HG03196 (cell line): ENCODE data around the gene TEX9.
A peak's percentile ranks its signal among the peaks of the same experiment; 100 is the strongest.

Source experiments
- ATAC-seq: cut with Tn5 transposase; IDR thresholded peaks from one replicate; pipeline ENCODE4 v1.9.1; 2021; ENCODE audit not compliant: unreplicated experiment

The TEX9 gene

GRCh38 chr15:56440214-56440770 lies 75.1 kb downstream of the TEX9 start:
- ATAC-seq = no peak

GRCh38 chr15:56442354-56442753 lies 77.1 kb downstream of the TEX9 start:
- no peak for ATAC-seq

GRCh38 chr15:56445746-56446145 lies 80.5 kb downstream of the TEX9 start:
- ATAC-seq = no peak

GRCh38 chr15:56454836-56455235 lies 89.6 kb downstream of the TEX9 start:
- ATAC-seq = no peak

- ATAC-seq = no peak
Measured at GRCh38 chr15:56456229-56456628, 91.0 kb downstream of the TEX9 start.

GRCh38 chr15:56459096-56459495 lies 93.9 kb downstream of the TEX9 start:
- no peak for ATAC-seq

- no peak for ATAC-seq
Measured at GRCh38 chr15:56460071-56460470, 94.8 kb downstream of the TEX9 start.

GRCh38 chr15:56460947-56461346 lies 95.7 kb downstream of the TEX9 start:
- no peak for ATAC-seq

GRCh38 chr15:56464893-56465520 lies 99.8 kb downstream of the TEX9 start, which contains the start of gene MNS1:
Gene MNS1 (minus strand): TSS chr15:56465137. CDS start chr15:56464972, 165 bp downstream.
- peak; percentile 99 for ATAC-seq

GRCh38 chr15:56467616-56468015 lies 102.4 kb downstream of the TEX9 start:
- ATAC-seq = no peak

- peak; percentile 43 for ATAC-seq
Measured at GRCh38 chr15:56468401-56468800, 103.2 kb downstream of the TEX9 start.

- no peak for ATAC-seq
Measured at GRCh38 chr15:56469483-56469882, 104.3 kb downstream of the TEX9 start.

GRCh38 chr15:56471440-56472069 lies 106.3 kb downstream of the TEX9 start:
- ATAC-seq = no peak

GRCh38 chr15:56472278-56472677 lies 107.1 kb downstream of the TEX9 start:
- no peak for ATAC-seq

GRCh38 chr15:56473017-56473416 lies 107.8 kb downstream of the TEX9 start:
- no peak for ATAC-seq

- ATAC-seq = no peak
Measured at GRCh38 chr15:56475351-56475750, 110.1 kb downstream of the TEX9 start.
